H1 (cell line): ENCODE results near the gene TIAL1. TPM values are rescaled to one million over a fixed set of nuclear protein-coding genes. Genes with fewer than 3 reads are reported as not detected.

ENCODE experiments used
- CTCF ChIA-PET: fragments of 300-600 bp; sonication (Branson Sonifier 250); formaldehyde crosslinking; loops from one replicate; lab custom pipeline; 2021; ENCODE audit not compliant: partially characterized antibody; lab: Charles Lee
- POLR2A ChIA-PET: fragments of 300-600 bp; sonication (Branson Sonifier 250); formaldehyde crosslinking; loops from one replicate; lab custom pipeline; 2021; ENCODE audit warnings: inconsistent platforms; ENCODE audit not compliant: partially characterized antibody; lab: Charles Lee
- DNase-seq, 2 experiments: peaks; one replicate each; pipeline versions ENCODE4 v3.0.0 to v3.0.0-alpha.2; 2010 to 2022; ENCODE audit warnings: low spot score in 2 of 2, low read depth in 1 of 2, mixed read lengths in 1 of 2
- FAIRE-seq: peaks from 2 replicates; lab custom pipeline; 2011; peaks lifted over from hg19 to GRCh38; lab: Jason Lieb, UNC
- H2AFZ ChIP-seq: 2 replicates; pipeline ENCODE4 v1.8.1; 2012; ENCODE audit warnings: low read length, inconsistent platforms
- H2AK5ac ChIP-seq: 2 replicates; pipeline ENCODE4 v1.6.1; 2013; ENCODE audit warnings: low read depth, low read length
- H2BK120ac ChIP-seq: replicated peaks from 2 replicates; pipeline ENCODE3; 2013; ENCODE audit warnings: low read depth, low read length, inconsistent platforms
- H2BK12ac ChIP-seq: 2 replicates; pipeline ENCODE4 v1.6.1; 2013; ENCODE audit warnings: low read depth, low read length
- H2BK15ac ChIP-seq: 2 replicates; pipeline ENCODE4 v1.6.1; 2013; ENCODE audit warnings: low read length
- H2BK20ac ChIP-seq: 2 replicates; pipeline ENCODE4 v1.6.1; 2013; ENCODE audit warnings: low read length
- H2BK5ac ChIP-seq: 2 replicates; pipeline ENCODE4 v1.6.1; 2013; ENCODE audit warnings: low read depth, low read length
- H3K14ac ChIP-seq: 2 replicates; pipeline ENCODE4 v1.6.1; 2013; ENCODE audit warnings: inconsistent platforms; ENCODE audit not compliant: insufficient read length
- H3K18ac ChIP-seq: 2 replicates; pipeline ENCODE4 v1.6.1; 2013; ENCODE audit warnings: low read length; ENCODE audit errors: extremely low read depth
- H3K23ac ChIP-seq: 2 replicates; pipeline ENCODE4 v1.6.1; 2013; ENCODE audit warnings: inconsistent platforms; ENCODE audit not compliant: insufficient read length
- H3K23me2 ChIP-seq: 2 replicates; pipeline ENCODE4 v1.6.1; 2013; ENCODE audit warnings: low read depth, low read length
- H3K27ac ChIP-seq: 2 replicates; pipeline ENCODE4 v1.6.1; 2011; ENCODE audit warnings: low read depth, low read length, inconsistent platforms
- H3K27me3 ChIP-seq, 4 experiments: replicated peaks in 1 of 4; 1 replicate in 1 of 4; 2 replicates in 3 of 4; pipeline versions ENCODE4 v1.6.1 to v1.8.1; 2011 to 2013; ENCODE audit warnings: low read length in 3 of 4, mild to moderate bottlenecking in 3 of 4, inconsistent platforms in 2 of 4, mixed read lengths in 2 of 4, moderate library complexity in 1 of 4; ENCODE audit not compliant: control insufficient read depth in 3 of 4, insufficient read depth in 3 of 4; ENCODE audit errors: extremely low read depth in 1 of 4
- H3K36me3 ChIP-seq, 4 experiments: 2 replicates each; pipeline versions ENCODE4 v1.6.1 to v1.8.1; 2011 to 2013; ENCODE audit warnings: mild to moderate bottlenecking in 4 of 4, low read length in 3 of 4, moderate library complexity in 2 of 4, control low read depth in 1 of 4, inconsistent platforms in 1 of 4; ENCODE audit not compliant: insufficient read depth in 4 of 4, control insufficient read depth in 2 of 4
- H3K4ac ChIP-seq: replicated peaks from 2 replicates; pipeline ENCODE3; 2013; ENCODE audit warnings: low read length, low read depth, mixed read lengths, inconsistent platforms; ENCODE audit not compliant: insufficient read length
- H3K4me1 ChIP-seq, 4 experiments: replicated peaks in 1 of 4; 1 replicate in 1 of 4; 2 replicates in 3 of 4; pipeline versions ENCODE4 v1.6.1 to v1.8.1; 2011 to 2013; ENCODE audit warnings: low read length in 3 of 4, inconsistent platforms in 2 of 4, mixed read lengths in 1 of 4; ENCODE audit not compliant: insufficient read depth in 4 of 4, control insufficient read depth in 3 of 4
- H3K4me2 ChIP-seq, 2 experiments: 2 replicates each; pipeline versions ENCODE4 v1.6.1 to v1.8.1; 2011 to 2013; ENCODE audit warnings: low read depth in 2 of 2, low read length in 2 of 2, control low read depth in 1 of 2, inconsistent platforms in 1 of 2, mild to moderate bottlenecking in 1 of 2; ENCODE audit not compliant: insufficient read depth in 1 of 2
- H3K4me3 ChIP-seq, 4 experiments: fragments of 200-600, 300-600 bp in 1 of 4; sonication (generic), shearing (Covaris generic), sonication (Bioruptor Twin) in 1 of 4; 2 replicates each; pipeline versions ENCODE4 v1.5.1 to v1.8.1; 2011 to 2016; ENCODE audit warnings: low read length in 4 of 4, low read depth in 3 of 4, control low read depth in 2 of 4, inconsistent platforms in 2 of 4, mild to moderate bottlenecking in 2 of 4, mixed read lengths in 1 of 4, moderate library complexity in 1 of 4; ENCODE audit not compliant: insufficient read depth in 2 of 4; ENCODE audit errors: extremely low read depth in 1 of 4
- H3K56ac ChIP-seq: replicated peaks from 2 replicates; pipeline ENCODE3; 2013; ENCODE audit warnings: low read depth, mild to moderate bottlenecking, mixed read lengths, low read length, inconsistent platforms; ENCODE audit not compliant: insufficient read length
- H3K79me1 ChIP-seq: 2 replicates; pipeline ENCODE4 v1.6.1; 2013; ENCODE audit warnings: low read depth, low read length, control low read depth
- H3K79me2 ChIP-seq, 2 experiments: 2 replicates each; pipeline versions ENCODE4 v1.6.1 to v1.8.1; 2012 to 2013; ENCODE audit warnings: low read length in 2 of 2, mild to moderate bottlenecking in 2 of 2, inconsistent platforms in 1 of 2; ENCODE audit not compliant: insufficient read depth in 2 of 2, control insufficient read depth in 1 of 2
- H3K9ac ChIP-seq, 4 experiments: replicated peaks in 1 of 4; 1 replicate in 1 of 4; 2 replicates in 3 of 4; pipeline versions ENCODE4 v1.6.1 to v1.8.1; 2011 to 2013; ENCODE audit warnings: low read depth in 3 of 4, low read length in 3 of 4, control low read depth in 2 of 4, mild to moderate bottlenecking in 2 of 4, moderate library complexity in 2 of 4, inconsistent platforms in 1 of 4; ENCODE audit errors: extremely low read depth in 1 of 4
- H3K9me3 ChIP-seq, 2 experiments: 2 replicates each; pipeline versions ENCODE4 v1.6.1 to v1.8.1; 2012 to 2013; ENCODE audit warnings: mild to moderate bottlenecking in 2 of 2, moderate library complexity in 2 of 2, control low read depth in 1 of 2, inconsistent platforms in 1 of 2, low read depth in 1 of 2, low read length in 1 of 2, mixed read lengths in 1 of 2; ENCODE audit not compliant: insufficient read depth in 2 of 2
- H4K20me1 ChIP-seq, 2 experiments: replicated peaks in 1 of 2; 2 replicates each; pipeline versions ENCODE3 to v1.8.1; 2011 to 2013; ENCODE audit warnings: inconsistent platforms in 2 of 2, low read length in 2 of 2, mild to moderate bottlenecking in 1 of 2; ENCODE audit not compliant: insufficient read depth in 2 of 2, control insufficient read depth in 1 of 2
- H4K5ac ChIP-seq: 2 replicates; pipeline ENCODE4 v1.6.1; 2013; ENCODE audit warnings: low read length, low read depth, mixed read lengths, inconsistent platforms; ENCODE audit not compliant: insufficient read length
- H4K8ac ChIP-seq: 2 replicates; pipeline ENCODE4 v1.8.0; 2013; ENCODE audit warnings: mild to moderate bottlenecking, moderate library complexity, low read length, inconsistent platforms; ENCODE audit not compliant: insufficient read depth; ENCODE audit errors: extremely low read depth
- H4K91ac ChIP-seq: replicated peaks from 2 replicates; pipeline ENCODE3; 2013; ENCODE audit warnings: low read length, mixed read lengths, inconsistent platforms; ENCODE audit not compliant: insufficient read length
- CBX5 ChIP-seq: fragments of 300-800, 300-1000 bp; sonication (generic); IDR thresholded peaks from 2 replicates; pipeline ENCODE4 v1.7.1; 2016; ENCODE audit warnings: antibody characterized with exemption, low read length, low read depth
- GTF2F1 ChIP-seq: IDR thresholded peaks from 2 replicates; pipeline ENCODE4 v1.6.1; 2012; ENCODE audit warnings: low read depth, low read length, improper control_type of control experiment, borderline replicate concordance
- KDM4A ChIP-seq: IDR thresholded peaks from one replicate; pipeline ENCODE4 v1.7.1; 2012; ENCODE audit warnings: low read depth, mild to moderate bottlenecking, moderate library complexity, low read length, inconsistent platforms; ENCODE audit not compliant: severe bottlenecking
- WGBS, 2 experiments: shearing (Covaris generic) in 1 of 2; methylation state at CpG; one replicate each; pipeline versions ENCODE4 v1.1.6 to v1.1.7; 2013 to 2015; ENCODE audit warnings: low lambda C conversion rate in 2 of 2, mixed read lengths in 2 of 2, inconsistent platforms in 1 of 2, low coverage in 1 of 2, missing lambda C conversion rate in 1 of 2; ENCODE audit not compliant: insufficient replicate concordance in 2 of 2, insufficient coverage in 1 of 2, insufficient read length in 1 of 2; ENCODE audit errors: extremely low coverage in 1 of 2, missing lambda C conversion rate in 1 of 2; 5-methylcytosine and 5-hydroxymethylcytosine counted together
- polyA plus RNA-seq, 7 experiments: library from polyadenylated mRNA; depleted of rRNA in 3 of 7; stranded (reverse) in 5 of 7; unstranded in 2 of 7; fragments of >200 nt in 5 of 7; fragments of 200-250 nt in 2 of 7; gene quantifications; 1 replicate in 5 of 7; 2 replicates in 1 of 7; 4 replicates in 1 of 7; pipeline versions ENCODE4 v1.2.1 to v1.2.3, GENCODE V29; 2011 to 2013; ENCODE audit warnings: missing spikeins in 2 of 7, mixed read lengths in 2 of 7
- total RNA-seq: library from RNA; stranded (reverse); fragmentation: NEBNext Ultra II Directional; extraction: Animal tissue kit (Norgen Biotek cat#: 25700); gene quantifications from 2 replicates; pipeline ENCODE4 v1.2.1, GENCODE V29; 2021

Gene TIAL1
- total and polyA plus RNA-seq, 2 of the 8 experiments (the other 6 are each of a cell fraction or from before 2014, with no cell fraction given): 50.4 to 166 TPM

DNA sequence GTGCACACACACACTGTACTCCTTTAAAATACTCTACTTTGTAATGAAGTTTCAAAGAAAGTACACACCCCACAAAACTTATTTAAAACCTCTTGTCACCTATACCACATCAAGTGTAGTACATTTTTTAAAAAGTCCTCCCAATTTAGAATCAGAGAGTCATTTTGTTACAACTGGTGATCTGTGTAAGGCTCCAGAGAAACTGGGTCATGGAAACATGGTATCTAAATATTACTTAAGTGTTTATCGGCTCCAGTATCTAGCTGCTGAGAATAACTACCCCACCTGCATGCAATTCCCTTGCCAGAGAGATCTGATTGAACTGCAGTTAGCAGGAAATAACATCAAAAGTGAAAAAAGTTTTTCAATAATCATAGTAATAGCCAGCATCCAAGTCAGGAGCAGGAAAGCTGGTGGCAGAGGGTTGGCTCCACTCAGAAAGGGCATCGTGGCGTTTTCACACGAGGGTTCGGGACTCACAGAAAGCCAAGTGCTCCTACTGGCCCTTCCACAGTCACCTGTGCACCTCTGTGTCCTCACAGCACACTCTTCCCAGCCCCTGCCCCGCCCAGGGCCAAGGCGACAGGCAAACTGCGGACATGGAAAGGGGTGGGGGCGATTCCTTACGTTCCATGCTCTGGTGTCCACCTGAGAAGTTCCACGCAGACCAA, 60.8 kb downstream of the TIAL1 start:
- H3K4me2 ChIP-seq: no peak overlapping the region
- peak overlapping the region in 1 of 4 experiments; percentile 28; a peak in 1 of 7 replicates for H3K9ac ChIP-seq
- no peaks in the 10 kb centered on the region for H3K23me2 ChIP-seq
- no peak overlapping the region for H3K18ac ChIP-seq
- ChIA-PET CTCF (no interaction called here), POLR2A (no interaction called here)
- H3K14ac ChIP-seq: no peak overlapping the region
- no peak overlapping the region for H2BK15ac ChIP-seq
- peaks cover 0 to 2% of the 10 kb centered on the region in 2 experiments for H4K20me1 ChIP-seq
- no peak overlapping the region for H2BK20ac ChIP-seq
- H3K4me3 ChIP-seq: no peak overlapping the region
- WGBS, 2 experiments: 92% methylated on average over 10 of the region's 11 CpGs; no CpG with 5 or more reads in 1 of the 2 experiments
- no peak overlapping the region for H3K4ac ChIP-seq
- H2BK5ac ChIP-seq: no peak overlapping the region
- peaks cover 0 to 3% (median under 1%) of the 10 kb centered on the region in 4 experiments; a peak in 2 of 7 replicates for H3K4me1 ChIP-seq
- H3K23ac ChIP-seq: no peak overlapping the region
- H3K79me1 ChIP-seq: no peaks in the 10 kb centered on the region
- no peak for DNase-seq
- H4K91ac ChIP-seq: no peak overlapping the region
- H3K27ac ChIP-seq: no peak overlapping the region
- no peaks in the 10 kb centered on the region for H3K79me2 ChIP-seq
- no peak overlapping the region for H2BK120ac ChIP-seq
- no peak for FAIRE-seq
- no peak for TF ChIP-seq GTF2F1
- TF ChIP-seq KDM4A: no peak
- TF ChIP-seq CBX5: no peak
- H3K56ac ChIP-seq: no peak overlapping the region
- no peak overlapping the region for H4K5ac ChIP-seq
- no peak overlapping the region for H2BK12ac ChIP-seq
- no peak overlapping the region for H2AFZ ChIP-seq
- H2AK5ac ChIP-seq: no peak overlapping the region
- H3K27me3 ChIP-seq: peaks cover 2 to 13% (median 7%) of the 10 kb centered on the region in 4 experiments
- H4K8ac ChIP-seq: no peak overlapping the region
- H3K9me3 ChIP-seq: no peaks in the 10 kb centered on the region
- no peaks in the 10 kb centered on the region; a peak in 1 of 8 replicates for H3K36me3 ChIP-seq
